Breast epithelium (tissue), 3 donors: Measurements from ENCODE around the gene TPSAB1.
"Not testable (repeated sequence)": the region's sequence is repeated elsewhere in the genome, so short reads cannot be mapped to it uniquely, and the experiment has no call there.

ENCODE experiments used
- CTCF ChIP-seq, 3 donors: fragments of 450-650 bp; IDR thresholded peaks; one replicate each; pipeline ENCODE4 v1.5.1; 2016 to 2017; ENCODE audit warnings: antibody characterized with exemption in 3 of 3, mild to moderate bottlenecking in 3 of 3, moderate library complexity in 3 of 3
- POLR2A ChIP-seq: fragments of 450-650 bp; IDR thresholded peaks from one replicate; pipeline ENCODE4 v1.6.1; 2016; ENCODE audit warnings: antibody characterized with exemption, mild to moderate bottlenecking, moderate library complexity
- POLR2AphosphoS5 ChIP-seq, 3 donors: sonication (generic); formaldehyde crosslinking; IDR thresholded peaks; one replicate each; pipeline ENCODE4 v1.6.1; 2017; ENCODE audit warnings: antibody characterized with exemption in 3 of 3

- TF ChIP-seq CTCF (IDR thresholded peaks at IDR 0.05); POLR2AphosphoS5 (IDR thresholded peaks at IDR 0.05); POLR2A: not testable (repeated sequence)
Measured at GRCh38 chr16:1256296-1256873, 15.9 kb downstream of the TPSAB1 start.
